Ovary (tissue), 9 donors: ENCODE measurements around the gene APOL6. TPM values are rescaled to one million over a fixed set of nuclear protein-coding genes. Genes with fewer than 3 reads are reported as not detected.
"Not testable (repeated sequence)": the region's sequence is repeated elsewhere in the genome, so short reads cannot be mapped to it uniquely, and the experiment has no call there.

Source experiments
- DNase-seq, 5 donors: peaks; one replicate each; pipeline ENCODE4 v3.0.0-alpha.2; 2019 to 2020
- H3K27ac ChIP-seq, 2 donors: fragments of 200-600 bp; one replicate each; pipeline versions ENCODE4 v1.5.1 to v1.8.0; 2019 to 2022
- H3K27me3 ChIP-seq: fragments of 200-600 bp; one replicate; pipeline ENCODE4 v1.8.0; 2022
- H3K36me3 ChIP-seq: fragments of 200-600 bp; sonication (generic); one replicate; pipeline ENCODE4 v1.5.1; 2019
- H3K4me1 ChIP-seq: one replicate; pipeline ENCODE4 v1.8.1; 2013; ENCODE audit warnings: mild to moderate bottlenecking, moderate library complexity; ENCODE audit not compliant: insufficient read depth
- H3K4me3 ChIP-seq: fragments of 200-600 bp; sonication (generic); one replicate; pipeline ENCODE4 v1.5.1; 2017
- H3K9me3 ChIP-seq, 2 donors: fragments of 200-600 bp in 1 of 2; sonication (generic) in 1 of 2; one replicate each; pipeline versions ENCODE4 v1.5.1 to v1.8.1; 2013 to 2019; ENCODE audit warnings: mild to moderate bottlenecking in 1 of 2, moderate library complexity in 1 of 2
- CTCF ChIP-seq, 3 donors: fragments of 450-650 bp in 2 of 3; fragments of 200-600 bp in 1 of 3; IDR thresholded peaks; one replicate each; pipeline versions ENCODE4 v1.5.1 to v1.8.0; 2016 to 2022; ENCODE audit warnings: antibody characterized with exemption in 3 of 3, mild to moderate bottlenecking in 1 of 3
- EP300 ChIP-seq: sonication (generic); formaldehyde crosslinking; IDR thresholded peaks from one replicate; pipeline ENCODE4 v1.6.1; 2017; ENCODE audit warnings: antibody characterized with exemption
- POLR2A ChIP-seq: fragments of 450-650 bp; IDR thresholded peaks from one replicate; pipeline ENCODE4 v1.6.1; 2017; ENCODE audit warnings: antibody characterized with exemption, mild to moderate bottlenecking, moderate library complexity
- WGBS, 3 donors: extraction: QIAGEN DNeasy Blood & Tissue Kit in 1 of 3; methylation state at CpG; one replicate each; pipeline versions ENCODE4 v1.1.5 to v1.1.7; 2013 to 2017; 5-methylcytosine and 5-hydroxymethylcytosine counted together
- intact Hi-C, 4 donors: fragments of 100-400 bp; cut with DNase I; formaldehyde crosslinking; loops; one replicate each; pipeline versions ENCODE4 v1.11.0 to v1.15.1; 2022 to 2023
- polyA plus RNA-seq, 2 donors: library from polyadenylated mRNA; stranded (reverse); fragments of 200-250 nt in 1 of 2; fragments of 350-450 nt in 1 of 2; fragmentation: Illumina TruSeq in 1 of 2; extraction: RNeasy Lipid Tissue Mini Kit (QIAGEN cat#74804) in 1 of 2; gene quantifications; one replicate each; pipeline ENCODE4 v1.2.3, GENCODE V29; 2013 to 2014
- total RNA-seq, 7 donors: library from RNA; depleted of rRNA in 2 of 7; stranded (reverse); fragments of >200 nt in 2 of 7; fragmentation: NEBNext Ultra II Directional in 3 of 7; extraction: Animal tissue kit (Norgen Biotek cat#: 25700) in 3 of 7; gene quantifications; one replicate each; pipeline versions ENCODE4 v1.1.0 to v1.2.4, GENCODE V29; 2016 to 2023
- donor health status: DM: no; HTN: no; CAD: no; lungs with moderate emphysema.
- donor health status: DM: no; HTN: no; CAD: no.
- donor health status: Bipolar disorder and iron deficiency.
- donor health status: DM: yes; HTN: yes; CAD: no.
- donor health status: DM: no; HTN: no; CAD: no.
- donor health status: DM: yes; HTN: yes; CAD: no.

The APOL6 gene
- total and polyA plus RNA-seq, 9 donors, result 11.1 to 34.1 (median 18.6) TPM

DNA sequence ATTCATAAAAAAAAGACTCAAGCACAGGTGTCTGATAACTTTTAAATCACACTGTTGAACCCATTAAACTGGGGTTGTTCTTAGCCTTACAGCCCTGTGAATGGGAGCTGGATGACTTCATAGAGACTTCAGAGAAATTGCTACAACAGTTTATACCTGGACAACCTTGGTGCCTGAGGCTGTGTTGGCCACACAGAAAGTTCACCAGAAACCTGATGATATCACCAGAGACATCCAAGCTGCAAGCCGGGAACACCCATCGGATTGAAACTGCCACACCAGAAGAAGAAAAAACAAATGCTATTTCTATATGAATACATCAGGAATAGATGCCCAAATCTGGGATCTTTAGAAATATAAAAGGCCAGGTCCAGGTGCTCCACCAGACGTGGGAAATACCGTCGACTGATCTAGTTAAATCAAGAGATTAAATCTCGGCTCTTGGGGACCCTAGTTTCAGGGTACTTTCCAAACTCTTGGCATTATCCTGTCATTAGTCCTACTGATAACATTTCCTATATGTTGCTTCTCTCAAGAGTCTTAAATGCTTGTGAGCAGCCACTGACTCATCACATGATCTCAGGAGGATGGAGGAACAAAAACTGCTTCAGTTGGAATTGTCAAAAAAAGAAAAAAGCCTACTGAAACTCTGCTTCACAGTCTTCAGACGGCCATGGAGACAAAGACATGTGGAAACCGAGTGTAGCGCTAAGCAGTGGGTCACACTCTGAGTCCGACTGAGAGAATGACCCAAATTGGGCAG, 40.8 kb downstream of the APOL6 start:
- Histone ChIP-seq H3K4me3 (no peak overlapping the region), H3K27me3 (no peaks in the 10 kb centered on the region), H3K4me1 (no peaks in the 10 kb centered on the region), H3K9me3 (no peaks in the 10 kb centered on the region), H3K27ac (no peak overlapping the region), H3K36me3 (no peaks in the 10 kb centered on the region)
- 79 to 87% (median 82%) methylated on average over 10 of the region's 10 CpGs for WGBS, 3 donors
- intact Hi-C loops, result no loop called here
- TF ChIP-seq EP300, result no peak
- no peak for TF ChIP-seq POLR2A
- no peak for TF ChIP-seq CTCF (IDR thresholded peaks at IDR 0.05)
- no peak for DNase-seq

DNA sequence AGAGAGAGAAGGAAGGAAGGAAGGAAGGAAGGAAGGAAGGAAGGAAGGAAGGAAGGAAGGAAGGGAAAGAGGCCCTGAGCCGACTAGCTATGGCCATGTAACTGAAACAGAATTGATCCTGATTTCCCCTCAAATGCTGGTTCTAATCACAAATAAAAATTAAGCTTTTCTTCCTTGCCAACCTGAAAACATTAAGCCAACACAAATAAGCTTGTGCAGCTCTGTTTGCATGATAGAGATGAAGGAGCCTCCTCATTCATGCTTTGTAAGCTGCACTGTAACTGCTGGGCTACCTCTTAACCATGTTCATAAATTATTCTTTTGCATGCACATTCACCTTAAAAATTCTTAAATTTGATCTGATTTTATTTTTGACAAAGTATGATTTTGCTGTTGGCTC, 41.8 kb downstream of the APOL6 start:
- Histone ChIP-seq H3K4me3 (no peak overlapping the region), H3K27me3 (no peaks in the 10 kb centered on the region), H3K36me3 (no peaks in the 10 kb centered on the region), H3K9me3 (no peaks in the 10 kb centered on the region), H3K4me1 (no peaks in the 10 kb centered on the region), H3K27ac (no peak overlapping the region)
- no peak for DNase-seq
- intact Hi-C loops, result no loop called here
- TF ChIP-seq POLR2A (no peak), CTCF (IDR thresholded peaks at IDR 0.05) (no peak), EP300 (no peak)
- WGBS, 3 donors, result 74 to 85% (median 79%) methylated on average over 1 of the region's 1 CpG

- no peak overlapping the region for H3K4me3 ChIP-seq
- no peaks in the 10 kb centered on the region for H3K36me3 ChIP-seq
- H3K27me3 ChIP-seq, result no peaks in the 10 kb centered on the region
- no peak for DNase-seq
- H3K9me3 ChIP-seq, result no peaks in the 10 kb centered on the region
- no peaks in the 10 kb centered on the region for H3K4me1 ChIP-seq
- no peak overlapping the region for H3K27ac ChIP-seq
- intact Hi-C loops, result no loop called here
- WGBS, 3 donors, result 79 to 83% (median 83%) methylated on average over 13 of the region's 13 CpGs
- no peak for TF ChIP-seq EP300
- TF ChIP-seq POLR2A, result no peak
- TF ChIP-seq CTCF (IDR thresholded peaks at IDR 0.05), result no peak
Observed at GRCh38 chr22:35695202-35695601, 47.0 kb downstream of the APOL6 start.

GRCh38 chr22:35697142-35697541, 48.9 kb downstream of the APOL6 start:
- Histone ChIP-seq H3K9me3 (no peaks in the 10 kb centered on the region), H3K4me3 (no peak overlapping the region), H3K27me3 (no peaks in the 10 kb centered on the region), H3K4me1 (no peaks in the 10 kb centered on the region), H3K36me3 (no peaks in the 10 kb centered on the region), H3K27ac (no peak overlapping the region)
- TF ChIP-seq CTCF (IDR thresholded peaks at IDR 0.05) (no peak), EP300 (no peak), POLR2A (no peak)
- intact Hi-C loops, result no loop called here
- WGBS, 3 donors, result 77 to 85% (median 85%) methylated on average over 13 to 14 of the region's 14 CpGs
- no peak for DNase-seq

GRCh38 chr22:35699852-35700251, 51.6 kb downstream of the APOL6 start:
- H3K36me3 ChIP-seq, H3K9me3 ChIP-seq, intact Hi-C loops, H3K4me3 ChIP-seq, H3K27me3 ChIP-seq, DNase-seq, H3K4me1 ChIP-seq, H3K27ac ChIP-seq: not testable (repeated sequence)
- 71 to 90% (median 81%) methylated on average over 6 of the region's 6 CpGs for WGBS, 3 donors
